H1 (cell line): ENCODE measurements around the gene ALOX15. TPM values are rescaled to one million over a fixed set of nuclear protein-coding genes. Genes with fewer than 3 reads are reported as not detected.

Source experiments
- BCL11A ChIP-seq, 2 experiments: IDR thresholded peaks; one replicate each; pipeline ENCODE4 v1.6.1; 2011; ENCODE audit warnings: low read depth in 2 of 2, low read length in 2 of 2, mild to moderate bottlenecking in 2 of 2
- CBX8 ChIP-seq: fragments of 300-800, 300-1000 bp; sonication (generic); IDR thresholded peaks from 2 replicates; pipeline ENCODE4 v1.7.1; 2016; ENCODE audit warnings: low read depth, low read length, borderline replicate concordance
- SIN3A ChIP-seq, 2 experiments: IDR thresholded peaks in 1 of 2; conservative IDR thresholded peaks in 1 of 2; 2 replicates each; pipeline ENCODE4 v1.6.1; 2011 to 2012; ENCODE audit warnings: low read length in 2 of 2, improper control_type of control experiment in 1 of 2, low read depth in 1 of 2, mild to moderate bottlenecking in 1 of 2
- SIRT6 ChIP-seq: IDR thresholded peaks from one replicate; pipeline ENCODE4 v1.7.1; 2012; ENCODE audit warnings: low read length, inconsistent platforms
- TCF12 ChIP-seq: IDR thresholded peaks from 2 replicates; pipeline ENCODE4 v1.6.1; 2011; ENCODE audit warnings: low read depth, mild to moderate bottlenecking, low read length
- polyA plus RNA-seq, 7 experiments: library from polyadenylated mRNA; depleted of rRNA in 3 of 7; stranded (reverse) in 5 of 7; unstranded in 2 of 7; fragments of >200 nt in 5 of 7; fragments of 200-250 nt in 2 of 7; gene quantifications; 1 replicate in 5 of 7; 2 replicates in 1 of 7; 4 replicates in 1 of 7; pipeline versions ENCODE4 v1.2.1 to v1.2.3, GENCODE V29; 2011 to 2013; ENCODE audit warnings: missing spikeins in 2 of 7, mixed read lengths in 2 of 7
- total RNA-seq: library from RNA; stranded (reverse); fragmentation: NEBNext Ultra II Directional; extraction: Animal tissue kit (Norgen Biotek cat#: 25700); gene quantifications from 2 replicates; pipeline ENCODE4 v1.2.1, GENCODE V29; 2021

Gene ALOX15
- total and polyA plus RNA-seq, 2 of the 8 experiments (the other 6 are each of a cell fraction or from before 2014, with no cell fraction given): 1.5 to 1.7 TPM

DNA sequence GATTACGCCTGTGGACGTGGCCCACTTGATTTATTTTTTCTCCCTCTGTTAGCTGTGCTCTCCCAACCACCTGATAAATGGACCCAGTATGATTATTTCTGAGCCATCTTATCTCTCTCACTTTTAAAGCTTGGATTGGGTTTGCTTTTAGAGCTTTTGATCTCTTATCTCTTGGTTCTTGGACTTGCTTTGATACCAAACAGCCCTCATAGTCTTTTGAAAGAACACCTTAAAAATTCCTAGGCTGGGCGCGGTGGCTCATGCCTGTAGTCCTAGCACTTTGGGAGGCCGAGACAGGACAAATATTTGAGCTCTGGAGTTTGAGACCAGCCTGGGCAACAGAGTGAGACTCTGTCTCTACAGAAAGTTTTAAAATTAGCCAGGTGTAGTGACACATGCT, 31.3 kb downstream of the ALOX15 start (continued):
- TF ChIP-seq CBX8 (no peak), BCL11A (IDR thresholded peaks at IDR 0.05; ENCODE audit: low read depth in 2 of 2, low read length in 2 of 2) (no peak), SIN3A (conservative IDR thresholded peaks at IDR 0.05 in 1 of 2, IDR thresholded peaks at IDR 0.05 in 1 of 2; ENCODE audit: low read depth in 1 of 2, low read length in 2 of 2) (no peak), TCF12 (no peak), SIRT6 (no peak)
